SK-N-SH treated with all-trans-retinoic acid at 6 μM for 48 hours (cell line): ENCODE measurements around the gene SNX30.

Experiments used
- ARNTL ChIP-seq: fragments of 450-650 bp; formaldehyde crosslinking; IDR thresholded peaks from 2 replicates; pipeline ENCODE4 v1.5.0; 2020; ENCODE audit warnings: low read depth, mild to moderate bottlenecking, moderate library complexity, borderline replicate concordance
- OSR1 ChIP-seq: fragments of 250-450 bp; sonication (Bioruptor Pico); IDR thresholded peaks from 2 replicates; pipeline ENCODE4 v1.8.0; 2022; ENCODE audit warnings: moderate library complexity, mild to moderate bottlenecking, inconsistent platforms
- RARB ChIP-seq: fragments of 250-450 bp; sonication (Bioruptor Pico); IDR thresholded peaks from 2 replicates; pipeline ENCODE4 v1.8.0; 2021; ENCODE audit warnings: mild to moderate bottlenecking, moderate library complexity
- TOX ChIP-seq: fragments of 250-450 bp; sonication (Bioruptor Pico); IDR thresholded peaks from 2 replicates; pipeline ENCODE4 v1.8.0; 2021; ENCODE audit warnings: mild to moderate bottlenecking, moderate library complexity, borderline replicate concordance
- ZFP30 ChIP-seq: fragments of 450-650 bp; formaldehyde crosslinking; IDR thresholded peaks from 2 replicates; pipeline ENCODE4 v1.5.0; 2022; ENCODE audit warnings: mild to moderate bottlenecking, moderate library complexity
- ZNF70 ChIP-seq: fragments of 450-650 bp; formaldehyde crosslinking; IDR thresholded peaks from 2 replicates; pipeline ENCODE4 v1.5.0; 2020; ENCODE audit warnings: mild to moderate bottlenecking, moderate library complexity
- TF ChIP-seq, protein P1 (sequence below): fragments of 250-450 bp; sonication (Bioruptor Pico); IDR thresholded peaks from 2 replicates; pipeline ENCODE4 v1.8.0; 2020; ENCODE audit warnings: mild to moderate bottlenecking, moderate library complexity, borderline replicate concordance
- TF ChIP-seq, protein P2 (sequence below): fragments of 250-450 bp; sonication (Bioruptor Pico); IDR thresholded peaks from 2 replicates; pipeline ENCODE4 v1.5.1; 2020; ENCODE audit warnings: low read depth, mild to moderate bottlenecking, moderate library complexity
- TF ChIP-seq, protein P3 (sequence below): fragments of 250-450 bp; sonication (Bioruptor Pico); IDR thresholded peaks from 2 replicates; pipeline ENCODE4 v1.5.0; 2020; ENCODE audit warnings: mild to moderate bottlenecking, moderate library complexity

DNA sequence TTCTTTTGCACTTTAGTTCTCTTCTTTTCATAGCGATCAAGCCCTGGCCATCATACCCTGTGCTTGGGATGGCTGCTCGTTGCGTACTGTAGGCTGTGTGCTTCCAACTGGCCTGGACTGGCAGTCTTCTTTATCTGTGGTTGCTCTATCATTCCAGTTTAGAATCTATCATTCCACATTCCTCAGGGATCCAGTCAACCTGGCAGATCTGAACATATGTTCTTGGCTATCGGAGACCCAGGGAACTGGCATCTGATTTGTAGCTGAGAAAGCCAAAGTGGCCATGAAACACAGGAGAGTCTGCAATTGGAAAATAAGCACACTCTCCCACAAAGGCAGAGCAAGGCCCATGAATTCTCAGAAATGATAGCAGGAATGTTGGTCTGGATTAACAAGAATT lies 162.8 kb downstream of the SNX30 start:
- TF ChIP-seq, protein P1, sequence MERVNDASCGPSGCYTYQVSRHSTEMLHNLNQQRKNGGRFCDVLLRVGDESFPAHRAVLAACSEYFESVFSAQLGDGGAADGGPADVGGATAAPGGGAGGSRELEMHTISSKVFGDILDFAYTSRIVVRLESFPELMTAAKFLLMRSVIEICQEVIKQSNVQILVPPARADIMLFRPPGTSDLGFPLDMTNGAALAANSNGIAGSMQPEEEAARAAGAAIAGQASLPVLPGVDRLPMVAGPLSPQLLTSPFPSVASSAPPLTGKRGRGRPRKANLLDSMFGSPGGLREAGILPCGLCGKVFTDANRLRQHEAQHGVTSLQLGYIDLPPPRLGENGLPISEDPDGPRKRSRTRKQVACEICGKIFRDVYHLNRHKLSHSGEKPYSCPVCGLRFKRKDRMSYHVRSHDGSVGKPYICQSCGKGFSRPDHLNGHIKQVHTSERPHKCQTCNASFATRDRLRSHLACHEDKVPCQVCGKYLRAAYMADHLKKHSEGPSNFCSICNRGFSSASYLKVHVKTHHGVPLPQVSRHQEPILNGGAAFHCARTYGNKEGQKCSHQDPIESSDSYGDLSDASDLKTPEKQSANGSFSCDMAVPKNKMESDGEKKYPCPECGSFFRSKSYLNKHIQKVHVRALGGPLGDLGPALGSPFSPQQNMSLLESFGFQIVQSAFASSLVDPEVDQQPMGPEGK (CRISPR knock-in tag): no peak
- TF ChIP-seq, protein P2, sequence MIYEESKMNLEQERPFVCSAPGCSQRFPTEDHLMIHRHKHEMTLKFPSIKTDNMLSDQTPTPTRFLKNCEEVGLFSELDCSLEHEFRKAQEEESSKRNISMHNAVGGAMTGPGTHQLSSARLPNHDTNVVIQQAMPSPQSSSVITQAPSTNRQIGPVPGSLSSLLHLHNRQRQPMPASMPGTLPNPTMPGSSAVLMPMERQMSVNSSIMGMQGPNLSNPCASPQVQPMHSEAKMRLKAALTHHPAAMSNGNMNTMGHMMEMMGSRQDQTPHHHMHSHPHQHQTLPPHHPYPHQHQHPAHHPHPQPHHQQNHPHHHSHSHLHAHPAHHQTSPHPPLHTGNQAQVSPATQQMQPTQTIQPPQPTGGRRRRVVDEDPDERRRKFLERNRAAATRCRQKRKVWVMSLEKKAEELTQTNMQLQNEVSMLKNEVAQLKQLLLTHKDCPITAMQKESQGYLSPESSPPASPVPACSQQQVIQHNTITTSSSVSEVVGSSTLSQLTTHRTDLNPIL (CRISPR knock-in tag): no peak
- TF ChIP-seq ARNTL (CRISPR knock-in tag): no peak
- TF ChIP-seq ZFP30: no peak
- TF ChIP-seq, protein P3, sequence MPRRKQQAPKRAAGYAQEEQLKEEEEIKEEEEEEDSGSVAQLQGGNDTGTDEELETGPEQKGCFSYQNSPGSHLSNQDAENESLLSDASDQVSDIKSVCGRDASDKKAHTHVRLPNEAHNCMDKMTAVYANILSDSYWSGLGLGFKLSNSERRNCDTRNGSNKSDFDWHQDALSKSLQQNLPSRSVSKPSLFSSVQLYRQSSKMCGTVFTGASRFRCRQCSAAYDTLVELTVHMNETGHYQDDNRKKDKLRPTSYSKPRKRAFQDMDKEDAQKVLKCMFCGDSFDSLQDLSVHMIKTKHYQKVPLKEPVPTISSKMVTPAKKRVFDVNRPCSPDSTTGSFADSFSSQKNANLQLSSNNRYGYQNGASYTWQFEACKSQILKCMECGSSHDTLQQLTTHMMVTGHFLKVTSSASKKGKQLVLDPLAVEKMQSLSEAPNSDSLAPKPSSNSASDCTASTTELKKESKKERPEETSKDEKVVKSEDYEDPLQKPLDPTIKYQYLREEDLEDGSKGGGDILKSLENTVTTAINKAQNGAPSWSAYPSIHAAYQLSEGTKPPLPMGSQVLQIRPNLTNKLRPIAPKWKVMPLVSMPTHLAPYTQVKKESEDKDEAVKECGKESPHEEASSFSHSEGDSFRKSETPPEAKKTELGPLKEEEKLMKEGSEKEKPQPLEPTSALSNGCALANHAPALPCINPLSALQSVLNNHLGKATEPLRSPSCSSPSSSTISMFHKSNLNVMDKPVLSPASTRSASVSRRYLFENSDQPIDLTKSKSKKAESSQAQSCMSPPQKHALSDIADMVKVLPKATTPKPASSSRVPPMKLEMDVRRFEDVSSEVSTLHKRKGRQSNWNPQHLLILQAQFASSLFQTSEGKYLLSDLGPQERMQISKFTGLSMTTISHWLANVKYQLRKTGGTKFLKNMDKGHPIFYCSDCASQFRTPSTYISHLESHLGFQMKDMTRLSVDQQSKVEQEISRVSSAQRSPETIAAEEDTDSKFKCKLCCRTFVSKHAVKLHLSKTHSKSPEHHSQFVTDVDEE (CRISPR knock-in tag): no peak
- TF ChIP-seq TOX: no peak
- TF ChIP-seq RARB (CRISPR knock-in tag): no peak
- no peak for TF ChIP-seq ZNF70 (CRISPR knock-in tag)
- TF ChIP-seq OSR1 (CRISPR knock-in tag): no peak
